Gastrocnemius medialis (tissue), 4 donors: ENCODE data around the gene LMOD2.

ENCODE experiments used
- POLR2A ChIP-seq, 2 donors: fragments of 450-650 bp; IDR thresholded peaks; one replicate each; pipeline ENCODE4 v1.6.1; 2017; ENCODE audit warnings: antibody characterized with exemption in 2 of 2, mild to moderate bottlenecking in 2 of 2, moderate library complexity in 2 of 2
- TF ChIP-seq, protein P1 (sequence below), 5 experiments: fragments of 450-650 bp in 3 of 5; fragments of 200-600 bp in 2 of 5; sonication (generic) in 2 of 5; IDR thresholded peaks in 4 of 5; conservative IDR thresholded peaks in 1 of 5; 1 replicate in 4 of 5; 2 replicates in 1 of 5; pipeline ENCODE4 v1.5.1; 2016 to 2019; ENCODE audit warnings: antibody characterized with exemption in 5 of 5, mild to moderate bottlenecking in 3 of 5, moderate library complexity in 3 of 5

DNA sequence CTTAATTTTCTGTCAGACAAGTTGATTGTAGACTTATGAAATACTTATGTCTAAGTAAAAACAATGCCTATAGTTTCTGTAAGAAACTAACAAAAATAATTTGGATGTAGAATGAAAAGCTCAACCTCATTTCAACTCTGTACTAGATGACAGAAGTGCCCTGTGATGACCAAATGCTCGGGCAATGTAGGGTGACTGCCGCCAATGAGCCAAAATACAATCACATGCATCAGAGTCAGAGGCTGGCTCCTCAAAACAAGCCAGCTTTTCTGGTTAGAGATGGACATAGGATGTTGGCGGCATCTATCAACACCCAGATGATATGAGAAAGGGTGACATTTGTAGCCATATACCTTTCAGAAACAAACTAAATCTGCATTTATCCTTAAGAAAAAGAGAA is 23.9 kb downstream of the LMOD2 start:
- TF ChIP-seq, protein P1, sequence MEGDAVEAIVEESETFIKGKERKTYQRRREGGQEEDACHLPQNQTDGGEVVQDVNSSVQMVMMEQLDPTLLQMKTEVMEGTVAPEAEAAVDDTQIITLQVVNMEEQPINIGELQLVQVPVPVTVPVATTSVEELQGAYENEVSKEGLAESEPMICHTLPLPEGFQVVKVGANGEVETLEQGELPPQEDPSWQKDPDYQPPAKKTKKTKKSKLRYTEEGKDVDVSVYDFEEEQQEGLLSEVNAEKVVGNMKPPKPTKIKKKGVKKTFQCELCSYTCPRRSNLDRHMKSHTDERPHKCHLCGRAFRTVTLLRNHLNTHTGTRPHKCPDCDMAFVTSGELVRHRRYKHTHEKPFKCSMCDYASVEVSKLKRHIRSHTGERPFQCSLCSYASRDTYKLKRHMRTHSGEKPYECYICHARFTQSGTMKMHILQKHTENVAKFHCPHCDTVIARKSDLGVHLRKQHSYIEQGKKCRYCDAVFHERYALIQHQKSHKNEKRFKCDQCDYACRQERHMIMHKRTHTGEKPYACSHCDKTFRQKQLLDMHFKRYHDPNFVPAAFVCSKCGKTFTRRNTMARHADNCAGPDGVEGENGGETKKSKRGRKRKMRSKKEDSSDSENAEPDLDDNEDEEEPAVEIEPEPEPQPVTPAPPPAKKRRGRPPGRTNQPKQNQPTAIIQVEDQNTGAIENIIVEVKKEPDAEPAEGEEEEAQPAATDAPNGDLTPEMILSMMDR (IDR thresholded peaks at IDR 0.05 in 4 of 5, conservative IDR thresholded peaks at IDR 0.05 in 1 of 5) = no peak
- no peak for TF ChIP-seq POLR2A (IDR thresholded peaks at IDR 0.05)
